Head of caudate nucleus (tissue), 42 donors: Measurements from ENCODE around the gene CHST8.

ENCODE experiments used
- DNase-seq, 42 donors: peaks; one replicate each; pipeline versions ENCODE4 v3.0.0 to v3.0.0-alpha.2; 2020 to 2021; ENCODE audit warnings: mixed read lengths in 7 of 42
- intact Hi-C: fragments of 100-400 bp; cut with DNase I; formaldehyde crosslinking; loops from one replicate; pipeline ENCODE4 v1.15.0; 2022

Gene CHST8

GRCh38 chr19:33769208-33769607, 147.5 kb downstream of the CHST8 start:
- intact Hi-C loops = loop anchor here (10.0 kb wide), 1 partner anchor 534 kb away; no protein-coding TSS in a partner anchor
- DNase-seq = peak in 4 of 42 donors; percentile 36 to 60 (median 47)

- no peak for DNase-seq
- intact Hi-C loops = loop anchor here (5.0 kb wide), 1 partner anchor 338 kb away; no protein-coding TSS in a partner anchor
These were observed 148.4 kb downstream of the CHST8 start for GRCh38 chr19:33770107-33770506.

- intact Hi-C loops = loop anchor here (5.0 kb wide), 1 partner anchor 339 kb away; no protein-coding TSS in a partner anchor
- DNase-seq = peak; percentile 56 to 91 (median 80)
These were observed 149.8 kb downstream of the CHST8 start for GRCh38 chr19:33771384-33772101.

GRCh38 chr19:33772102-33772857, 150.5 kb downstream of the CHST8 start:
- no peak for DNase-seq
- intact Hi-C loops = loop anchor here (5.0 kb wide), 1 partner anchor 340 kb away; no protein-coding TSS in a partner anchor

GRCh38 chr19:33772858-33773180, 151.1 kb downstream of the CHST8 start:
- no peak for DNase-seq
- intact Hi-C loops = loop anchor here (5.0 kb wide), 1 partner anchor 341 kb away; no protein-coding TSS in a partner anchor

GRCh38 chr19:33773704-33774624, 152.2 kb downstream of the CHST8 start:
- DNase-seq = no peak
- intact Hi-C loops = loop anchor here (5.0 kb wide), 1 partner anchor 342 kb away; no protein-coding TSS in a partner anchor

GRCh38 chr19:33774751-33775150, 153.0 kb downstream of the CHST8 start:
- DNase-seq = no peak
- intact Hi-C loops = loop anchor here (5.0 kb wide), 2 partner anchors 323 to 342 kb away; no protein-coding TSS in a partner anchor

GRCh38 chr19:33775731-33776487, 154.2 kb downstream of the CHST8 start:
- intact Hi-C loops = loop anchor here (5.0 kb wide), 1 partner anchor 321 kb away; no protein-coding TSS in a partner anchor
- DNase-seq = no peak

- intact Hi-C loops = loop anchor here (5.0 kb wide), 1 partner anchor 320 kb away; no protein-coding TSS in a partner anchor
These were observed 155.6 kb downstream of the CHST8 start for GRCh38 chr19:33777351-33777750.

GRCh38 chr19:33777753-33778088, 156.0 kb downstream of the CHST8 start:
- intact Hi-C loops = loop anchor here (5.0 kb wide), 1 partner anchor 320 kb away; no protein-coding TSS in a partner anchor
- DNase-seq = no peak

More at GRCh38 chr19:33777351-33777750, 155.6 kb downstream of the CHST8 start:
- no peak for DNase-seq

- intact Hi-C loops = loop anchor here (5.0 kb wide), 1 partner anchor 319 kb away; no protein-coding TSS in a partner anchor
- DNase-seq = peak; percentile 51 to 93 (median 86)
These were observed 156.5 kb downstream of the CHST8 start for GRCh38 chr19:33778089-33778791.

- intact Hi-C loops = loop anchor here (5.0 to 10.0 kb wide), 2 partner anchors 225 to 317 kb away; no protein-coding TSS in a partner anchor
- DNase-seq = no peak
These were observed 158.1 kb downstream of the CHST8 start for GRCh38 chr19:33779849-33780248.

GRCh38 chr19:33780251-33780650, 158.5 kb downstream of the CHST8 start:
- intact Hi-C loops = loop anchor here (10.0 kb wide), 1 partner anchor 225 kb away; no protein-coding TSS in a partner anchor
- no peak for DNase-seq

GRCh38 chr19:33780746-33781145, 159.0 kb downstream of the CHST8 start:
- intact Hi-C loops = loop anchor here (10.0 kb wide), 1 partner anchor 224 kb away; no protein-coding TSS in a partner anchor
- no peak for DNase-seq

- intact Hi-C loops = loop anchor here (10.0 kb wide), 1 partner anchor 223 kb away; no protein-coding TSS in a partner anchor
- DNase-seq = no peak
These were observed 159.7 kb downstream of the CHST8 start for GRCh38 chr19:33781415-33781935.

- no peak for DNase-seq
- intact Hi-C loops = loop anchor here (10.0 kb wide), 1 partner anchor 223 kb away; no protein-coding TSS in a partner anchor
These were observed 160.2 kb downstream of the CHST8 start for GRCh38 chr19:33781996-33782395.

- intact Hi-C loops = loop anchor here (10.0 kb wide), 1 partner anchor 220 kb away; no protein-coding TSS in a partner anchor
- DNase-seq = no peak
These were observed 162.7 kb downstream of the CHST8 start for GRCh38 chr19:33784432-33784831.
